Lung (tissue), 12 donors: ENCODE measurements around the gene ADM. TPM values are rescaled to one million over a fixed set of nuclear protein-coding genes. Genes with fewer than 3 reads are reported as not detected.
A peak's percentile ranks its signal among the peaks of the same experiment; 100 is the strongest.

Source experiments
- ATAC-seq: fragments of 200-7000 bp; cut with Tn5 transposase; one replicate; pipeline ENCODE4 v1.9.1; 2020; ENCODE audit warnings: moderate number of reproducible peaks; ENCODE audit not compliant: insufficient read depth, low FRiP score
- DNase-seq, 3 donors: peaks; one replicate each; pipeline ENCODE4 v3.0.0-alpha.2; 2013 to 2017
- H3K27ac ChIP-seq, 2 donors: one replicate each; pipeline ENCODE4 v1.5.1; 2013; ENCODE audit warnings: mild to moderate bottlenecking in 2 of 2, moderate library complexity in 2 of 2, control low read depth in 1 of 2, inconsistent platforms in 1 of 2, low read depth in 1 of 2, low read length in 1 of 2
- H3K27me3 ChIP-seq, 3 donors: one replicate each; pipeline ENCODE4 v1.5.1; 2013; ENCODE audit warnings: low read length in 2 of 3; ENCODE audit not compliant: control insufficient read depth in 3 of 3, insufficient read depth in 3 of 3
- H3K36me3 ChIP-seq, 4 donors: one replicate each; pipeline ENCODE4 v1.5.1; 2013; ENCODE audit warnings: low read length in 4 of 4, mild to moderate bottlenecking in 1 of 4, moderate library complexity in 1 of 4; ENCODE audit not compliant: control insufficient read depth in 4 of 4, insufficient read depth in 4 of 4
- H3K4me1 ChIP-seq, 5 donors: one replicate each; pipeline ENCODE4 v1.5.1; 2013; ENCODE audit warnings: low read length in 5 of 5, mild to moderate bottlenecking in 2 of 5, moderate library complexity in 1 of 5; ENCODE audit not compliant: control insufficient read depth in 5 of 5, insufficient read depth in 5 of 5
- H3K4me3 ChIP-seq: one replicate; pipeline ENCODE4 v1.5.1; 2013; ENCODE audit warnings: mild to moderate bottlenecking, control low read depth, moderate library complexity
- H3K9ac ChIP-seq, 2 donors: one replicate each; pipeline ENCODE4 v1.5.1; 2013; ENCODE audit warnings: low read length in 2 of 2, control low read depth in 1 of 2; ENCODE audit not compliant: insufficient read depth in 1 of 2
- H3K9me3 ChIP-seq, 4 donors: one replicate each; pipeline ENCODE4 v1.5.1; 2013; ENCODE audit warnings: low read length in 3 of 4, mild to moderate bottlenecking in 1 of 4, moderate library complexity in 1 of 4; ENCODE audit not compliant: control insufficient read depth in 4 of 4, insufficient read depth in 3 of 4
- CTCF ChIP-seq: IDR thresholded peaks from 2 replicates; pipeline ENCODE4 v1.5.1; 2012; ENCODE audit warnings: mild to moderate bottlenecking; ENCODE audit errors: control extremely low read depth, extremely low read depth
- WGBS, 2 donors: extraction: QIAGEN DNeasy Blood & Tissue Kit; methylation state at CpG; one replicate each; pipeline ENCODE4 v1.1.7; 2013; 5-methylcytosine and 5-hydroxymethylcytosine counted together
- polyA plus RNA-seq, 2 donors: library from polyadenylated mRNA; stranded (reverse); fragments of 200-250 nt; gene quantifications; one replicate each; pipeline ENCODE4 v1.2.1, GENCODE V29; 2013
- total RNA-seq, 2 donors: library from RNA; depleted of rRNA in 1 of 2; stranded (reverse); fragments of >200 nt in 1 of 2; gene quantifications; one replicate each; pipeline ENCODE4 v1.2.1, GENCODE V29; 2014 to 2021
- donor health status: control.
- donor health status: control.
- donor health status: Bipolar disorder and iron deficiency.
- donor health status: healthy.
- donor health status: DM: yes; HTN: yes; CAD: no.

ADM gene
- total and polyA plus RNA-seq, 4 donors = 16.2 to 349 (median 44.7) TPM

GRCh38 chr11:10295064-10295901 is 9.6 kb upstream of the ADM start:
- peak in 1 of 3 donors; percentile 12 for DNase-seq
- 21 to 28% methylated on average over 10 of the region's 10 CpGs for WGBS, 2 donors
- H3K27ac ChIP-seq = peak overlapping the region; percentile 95 to 100

DNA sequence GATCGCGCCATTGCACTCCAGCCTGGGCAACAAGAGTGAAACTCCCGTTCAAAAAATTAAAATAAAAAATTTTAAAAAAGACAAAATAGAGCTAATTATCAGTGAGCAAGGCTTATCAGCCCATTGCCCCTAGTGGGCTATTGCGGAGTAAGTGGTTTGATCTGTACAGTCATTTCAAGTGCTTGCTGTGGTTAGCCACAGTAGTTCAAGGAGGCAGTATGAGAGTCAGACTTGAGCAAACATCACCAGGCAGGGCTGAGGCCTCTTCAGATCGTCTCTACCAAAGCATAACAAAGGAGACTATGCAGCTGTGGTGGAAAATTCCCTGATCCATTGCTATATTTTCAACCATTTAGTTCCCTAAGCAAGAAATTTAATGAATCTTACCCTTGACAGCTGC is 6.5 kb upstream of the ADM start:
- no peak overlapping the region for H3K27ac ChIP-seq
- no peak overlapping the region for H3K4me3 ChIP-seq
- H3K4me1 ChIP-seq = peaks cover 0 to 21% (median 4%) of the 10 kb centered on the region in 5 donors
- no peak for ATAC-seq
- H3K9me3 ChIP-seq = no peaks in the 10 kb centered on the region
- no peaks in the 10 kb centered on the region for H3K36me3 ChIP-seq
- WGBS, 2 donors = 61 to 71% methylated on average over 5 of the region's 5 CpGs
- H3K27me3 ChIP-seq = peaks cover 0 to 12% (median 0%) of the 10 kb centered on the region in 3 donors
- DNase-seq = peak in 1 of 3 donors; percentile 22
- TF ChIP-seq CTCF = no peak
- no peak overlapping the region for H3K9ac ChIP-seq

More at GRCh38 chr11:10295064-10295901, 9.6 kb upstream of the ADM start:
- no peak for ATAC-seq
- peaks cover 0 to 12% (median 0%) of the 10 kb centered on the region in 3 donors for H3K27me3 ChIP-seq
- no peak for TF ChIP-seq CTCF
- H3K9ac ChIP-seq = peak overlapping the region in 1 of 2 donors; percentile 56
- peaks cover 0 to 21% (median 10%) of the 10 kb centered on the region in 5 donors for H3K4me1 ChIP-seq
- H3K36me3 ChIP-seq = peaks cover 0 to 2% (median under 1%) of the 10 kb centered on the region in 4 donors
- no peak overlapping the region for H3K4me3 ChIP-seq
- no peaks in the 10 kb centered on the region for H3K9me3 ChIP-seq

DNA sequence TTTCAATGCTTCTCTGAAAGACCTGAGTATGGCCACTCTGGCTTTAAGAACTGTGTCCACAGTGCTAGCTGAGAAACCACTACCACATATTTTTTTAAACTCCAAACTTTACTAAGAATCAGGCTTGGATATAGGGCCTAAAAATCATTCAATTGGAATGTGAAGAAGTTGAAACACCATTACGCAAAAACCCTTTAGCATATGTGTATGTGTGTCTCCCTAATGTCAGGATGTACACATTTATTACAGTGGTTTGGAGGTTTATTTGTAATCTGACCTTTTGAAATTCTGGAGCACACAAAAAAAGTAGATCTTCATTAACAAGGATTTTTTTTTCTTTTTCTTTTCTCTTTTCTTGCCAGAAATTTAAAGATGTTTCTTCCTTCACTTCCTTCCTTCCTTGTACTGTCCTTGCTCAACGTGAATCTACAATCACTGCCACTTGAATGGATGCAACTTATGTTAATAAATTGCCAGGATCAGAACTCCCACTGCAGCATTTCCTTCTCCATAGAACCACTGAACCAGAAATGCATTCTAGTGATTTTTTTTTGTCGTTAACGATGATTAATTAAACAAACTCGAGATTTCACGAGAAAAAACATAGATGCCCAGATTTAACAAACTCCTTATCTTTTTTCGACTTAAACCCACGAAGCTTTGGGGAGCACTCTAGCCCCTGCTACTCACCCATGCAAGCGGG is 3.1 kb upstream of the ADM start:
- peak overlapping the region in 1 of 2 donors; percentile 92 for H3K9ac ChIP-seq
- H3K4me1 ChIP-seq = peaks cover 0 to 46% (median 9%) of the 10 kb centered on the region in 5 donors

More for the DNA sequence above, 3.1 kb upstream of the ADM start:
- 29 to 30% methylated on average over 9 of the region's 9 CpGs for WGBS, 2 donors
- TF ChIP-seq CTCF = no peak
- H3K4me3 ChIP-seq = no peak overlapping the region
- no peaks in the 10 kb centered on the region for H3K9me3 ChIP-seq
- ATAC-seq = no peak
- DNase-seq = no peak
- H3K27ac ChIP-seq = peak overlapping the region in 1 of 2 donors; percentile 69
- H3K27me3 ChIP-seq = peaks cover 0 to 9% (median 5%) of the 10 kb centered on the region in 3 donors
- no peaks in the 10 kb centered on the region for H3K36me3 ChIP-seq
